Measurements from ENCODE around the gene USP36. TPM values are rescaled to one million over a fixed set of nuclear protein-coding genes. Genes with fewer than 3 reads are reported as not detected.

The USP36 gene
- total RNA-seq, 2 experiments from 2014 or later, result 489 to 494 TPM

DNA sequence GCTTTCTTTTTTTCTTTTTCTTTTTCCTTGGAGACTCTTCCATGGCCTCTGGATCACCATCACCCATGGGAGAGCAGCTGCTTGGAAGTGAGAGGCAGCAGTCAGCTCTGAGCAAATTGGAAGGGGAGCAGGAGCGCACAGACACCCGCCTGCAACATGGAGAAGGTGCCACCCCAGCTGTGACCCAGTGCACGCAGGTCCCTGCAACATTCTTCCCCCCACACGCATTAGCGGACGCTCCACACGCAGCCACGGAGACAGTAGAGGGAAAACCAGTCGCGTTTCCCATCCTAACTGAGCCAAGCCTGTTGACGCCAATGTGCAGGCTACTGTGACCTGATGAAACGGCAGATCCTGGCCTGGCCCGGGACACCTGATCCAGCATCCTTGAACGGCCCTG, 38.2 kb downstream of the USP36 start:
- ChIA-PET POLR2A (interaction anchor here (1.8 to 4.6 kb wide), 3 partner anchors 17 to 25 kb away, joined by 5 to 23 read pairs (median 7); no protein-coding TSS in a partner anchor), CTCF (no interaction called here)
- peaks cover 83% of the 10 kb centered on the region for H3K4me1 Mint-ChIP-seq (ENCODE audit: low read depth)
- H3K27ac Mint-ChIP-seq, result peak overlapping the region; percentile 95
- H3K27me3 ChIP-seq (ENCODE audit: control insufficient read depth in 1 of 2, insufficient read depth in 2 of 2, low read length in 2 of 2), result no peaks in the 10 kb centered on the region
- H3K36me3 ChIP-seq (ENCODE audit: insufficient read depth, low read length), result peaks cover 81% of the 10 kb centered on the region
- H3K4me1 ChIP-seq (ENCODE audit: insufficient read depth, low read length), result peaks cover 77% of the 10 kb centered on the region
- no peak overlapping the region for H3K27ac ChIP-seq (ENCODE audit: low read depth in 1 of 2, low read length in 2 of 2)
- H3K4me3 Mint-ChIP-seq, result peak overlapping the region; percentile 78
- H3K36me3 Mint-ChIP-seq (ENCODE audit: low read depth), result peaks cover 91% of the 10 kb centered on the region
- no peak for DNase-seq
- no peak overlapping the region for H3K4me3 ChIP-seq (ENCODE audit: low read length)
- no peaks in the 10 kb centered on the region for H3K9me3 ChIP-seq (ENCODE audit: control insufficient read depth in 1 of 2, insufficient read depth in 1 of 2, low read length in 2 of 2)
- TF ChIP-seq, protein P1, sequence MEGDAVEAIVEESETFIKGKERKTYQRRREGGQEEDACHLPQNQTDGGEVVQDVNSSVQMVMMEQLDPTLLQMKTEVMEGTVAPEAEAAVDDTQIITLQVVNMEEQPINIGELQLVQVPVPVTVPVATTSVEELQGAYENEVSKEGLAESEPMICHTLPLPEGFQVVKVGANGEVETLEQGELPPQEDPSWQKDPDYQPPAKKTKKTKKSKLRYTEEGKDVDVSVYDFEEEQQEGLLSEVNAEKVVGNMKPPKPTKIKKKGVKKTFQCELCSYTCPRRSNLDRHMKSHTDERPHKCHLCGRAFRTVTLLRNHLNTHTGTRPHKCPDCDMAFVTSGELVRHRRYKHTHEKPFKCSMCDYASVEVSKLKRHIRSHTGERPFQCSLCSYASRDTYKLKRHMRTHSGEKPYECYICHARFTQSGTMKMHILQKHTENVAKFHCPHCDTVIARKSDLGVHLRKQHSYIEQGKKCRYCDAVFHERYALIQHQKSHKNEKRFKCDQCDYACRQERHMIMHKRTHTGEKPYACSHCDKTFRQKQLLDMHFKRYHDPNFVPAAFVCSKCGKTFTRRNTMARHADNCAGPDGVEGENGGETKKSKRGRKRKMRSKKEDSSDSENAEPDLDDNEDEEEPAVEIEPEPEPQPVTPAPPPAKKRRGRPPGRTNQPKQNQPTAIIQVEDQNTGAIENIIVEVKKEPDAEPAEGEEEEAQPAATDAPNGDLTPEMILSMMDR (IDR thresholded peaks at IDR 0.05), result no peak
- no peaks in the 10 kb centered on the region for H3K9me3 Mint-ChIP-seq
- ATAC-seq (ENCODE audit: poor library complexity), result no peak
- H3K27me3 Mint-ChIP-seq, result no peaks in the 10 kb centered on the region
- intact Hi-C loops (cut with DNase I, micrococcal nuclease), result loop anchor here in 1 of 2 experiments (2.0 to 10.0 kb wide), 2 partner anchors 18 to 308 kb away; no protein-coding TSS in a partner anchor

DNA sequence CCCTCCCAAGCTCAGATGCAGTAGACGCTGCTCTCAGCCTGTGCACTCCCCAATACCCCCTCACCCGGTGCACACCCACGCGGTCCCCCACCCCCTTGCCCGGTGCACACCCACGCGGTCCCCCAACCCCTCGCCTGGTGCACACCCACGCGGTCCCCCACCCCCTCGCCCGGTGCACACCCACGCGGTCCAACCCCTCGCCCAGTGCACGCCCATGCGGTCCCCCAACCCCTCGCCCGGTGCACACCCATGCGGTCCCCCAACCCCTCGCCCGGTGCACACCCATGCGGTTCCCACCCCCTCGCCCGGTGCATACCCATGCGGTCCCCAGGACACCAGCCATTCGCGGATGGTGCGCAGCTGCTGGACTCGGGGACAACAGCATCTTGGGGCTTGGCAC, 38.6 kb downstream of the USP36 start:
- Histone ChIP-seq H3K9me3 (ENCODE audit: control insufficient read depth in 1 of 2, insufficient read depth in 1 of 2, low read length in 2 of 2) (no peaks in the 10 kb centered on the region), H3K4me3 (ENCODE audit: low read length) (no peak overlapping the region), H3K4me1 (ENCODE audit: insufficient read depth, low read length) (peaks cover 72% of the 10 kb centered on the region), H3K36me3 (ENCODE audit: insufficient read depth, low read length) (peaks cover 81% of the 10 kb centered on the region), H3K27me3 (ENCODE audit: control insufficient read depth in 1 of 2, insufficient read depth in 2 of 2, low read length in 2 of 2) (no peaks in the 10 kb centered on the region), H3K27ac (ENCODE audit: low read depth in 1 of 2, low read length in 2 of 2) (no peak overlapping the region)
- peak in 1 of 14 experiments; percentile 27 for DNase-seq
- no peak for ATAC-seq (ENCODE audit: poor library complexity)
- Mint-ChIP-seq H3K27ac (no peak overlapping the region), H3K9me3 (no peaks in the 10 kb centered on the region), H3K27me3 (no peaks in the 10 kb centered on the region), H3K36me3 (ENCODE audit: low read depth) (peaks cover 91% of the 10 kb centered on the region), H3K4me1 (ENCODE audit: low read depth) (peaks cover 80% of the 10 kb centered on the region), H3K4me3 (no peak overlapping the region)
- ChIA-PET CTCF (interaction anchor here (0.9 kb wide), 1 partner anchor 11 kb away, joined by 4 read pairs; no protein-coding TSS in a partner anchor), POLR2A (interaction anchor here (1.0 to 4.6 kb wide), 5 partner anchors 12 to 24 kb away, joined by 3 to 23 read pairs (median 5); no protein-coding TSS in a partner anchor)
- TF ChIP-seq, protein P1 (IDR thresholded peaks at IDR 0.05), result no peak
- intact Hi-C loops (cut with DNase I, micrococcal nuclease), result loop anchor here in 1 of 2 experiments (2.0 to 10.0 kb wide), 2 partner anchors 17 to 307 kb away; no protein-coding TSS in a partner anchor

DNA sequence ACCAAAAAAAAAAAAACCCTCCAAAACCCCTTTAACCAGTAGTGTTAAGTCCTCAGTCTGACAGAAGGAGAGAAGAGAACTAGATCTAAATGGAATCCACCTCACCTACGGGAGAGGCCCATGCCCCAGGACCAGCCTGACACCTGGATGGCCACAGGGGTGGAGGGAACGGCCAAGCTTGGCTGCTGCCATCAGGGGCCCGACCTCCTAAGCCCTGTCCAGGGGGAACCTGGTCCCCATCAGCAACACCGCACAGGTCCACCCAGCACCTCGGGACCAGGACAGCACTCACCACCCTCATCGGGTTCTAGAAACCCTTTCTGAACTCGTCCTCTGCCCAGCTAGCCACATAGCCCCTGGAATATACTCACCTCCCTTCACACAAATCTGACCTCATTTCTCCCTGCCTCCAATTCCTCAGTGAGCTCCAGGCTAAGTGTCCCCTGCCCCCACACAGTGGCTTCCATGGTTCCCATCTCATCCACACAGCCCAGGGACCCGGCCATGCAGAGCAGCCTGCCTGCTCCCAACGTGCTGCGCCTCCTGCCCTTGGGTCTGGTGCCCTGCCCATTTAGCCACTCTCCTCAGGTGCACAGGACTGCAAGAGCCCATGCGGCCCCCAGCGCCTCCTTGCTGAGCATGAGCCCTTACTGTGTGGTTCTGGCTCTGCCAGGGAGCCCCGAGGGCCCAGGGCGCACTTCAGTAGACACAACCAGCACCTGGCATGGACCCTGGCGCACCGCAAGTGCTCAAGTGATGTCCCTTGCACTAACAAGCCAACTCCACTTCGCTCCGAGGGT, 40.3 kb downstream of the USP36 start:
- Mint-ChIP-seq H3K27me3 (no peaks in the 10 kb centered on the region), H3K36me3 (ENCODE audit: low read depth) (peaks cover 91% of the 10 kb centered on the region), H3K27ac (peak overlapping the region; percentile 97), H3K9me3 (no peaks in the 10 kb centered on the region), H3K4me3 (peak overlapping the region; percentile 75), H3K4me1 (ENCODE audit: low read depth) (peaks cover 78% of the 10 kb centered on the region)
- TF ChIP-seq, protein P1 (IDR thresholded peaks at IDR 0.05), result no peak
- intact Hi-C loops (cut with DNase I, micrococcal nuclease), result loop anchor here in 1 of 2 experiments (10.0 kb wide), 1 partner anchor 306 kb away; no protein-coding TSS in a partner anchor
- Histone ChIP-seq H3K27ac (ENCODE audit: low read depth in 1 of 2, low read length in 2 of 2) (no peak overlapping the region), H3K27me3 (ENCODE audit: control insufficient read depth in 1 of 2, insufficient read depth in 2 of 2, low read length in 2 of 2) (no peaks in the 10 kb centered on the region), H3K36me3 (ENCODE audit: insufficient read depth, low read length) (peaks cover 82% of the 10 kb centered on the region), H3K4me3 (ENCODE audit: low read length) (no peak overlapping the region), H3K4me1 (ENCODE audit: insufficient read depth, low read length) (peaks cover 60% of the 10 kb centered on the region), H3K9me3 (ENCODE audit: control insufficient read depth in 1 of 2, insufficient read depth in 1 of 2, low read length in 2 of 2) (no peaks in the 10 kb centered on the region)
- ChIA-PET CTCF (interaction anchor here (0.7 to 1.2 kb wide), 2 partner anchors 24 to 64 kb away, joined by 3 read pairs; no protein-coding TSS in a partner anchor), POLR2A (interaction anchor here (0.7 to 4.6 kb wide), 6 partner anchors 8 to 25 kb away, joined by 3 to 23 read pairs (median 5); no protein-coding TSS in a partner anchor)
- DNase-seq, result peak in 1 of 14 experiments; percentile 31
- ATAC-seq (ENCODE audit: poor library complexity), result no peak

Measured in CD4-positive, alpha-beta T cell (primary cell).